Neural cell (in vitro differentiated cells): ENCODE results near the gene LAIR1. TPM values are rescaled to one million over a fixed set of nuclear protein-coding genes. Genes with fewer than 3 reads are reported as not detected.

ENCODE experiments used
- H2AFZ ChIP-seq: fragments of 200-600, 300-800 bp; sonication (generic), shearing (Covaris generic); 2 replicates; pipeline ENCODE4 v1.6.0; 2014; ENCODE audit warnings: low read depth, mild to moderate bottlenecking, antibody characterized with exemption, low read length, moderate library complexity
- H3F3A ChIP-seq: fragments of 200-600 bp; shearing (Covaris generic); 2 replicates; pipeline ENCODE4 v1.6.1; 2016; ENCODE audit warnings: mild to moderate bottlenecking, moderate library complexity, mixed read lengths, antibody characterized with exemption, low read length; ENCODE audit not compliant: insufficient read depth, poor library complexity, severe bottlenecking
- H3K27ac ChIP-seq: fragments of 200-600, 300-800 bp; sonication (generic), shearing (Covaris generic); 2 replicates; pipeline ENCODE4 v1.5.1; 2014; ENCODE audit warnings: mild to moderate bottlenecking, low read length, moderate library complexity
- H3K27me3 ChIP-seq: fragments of 300-800, 200-600 bp; sonication (generic), shearing (Covaris generic); 2 replicates; pipeline ENCODE4 v1.6.0; 2014; ENCODE audit warnings: mild to moderate bottlenecking, low read depth, low read length, moderate library complexity; ENCODE audit not compliant: insufficient read depth
- H3K36me3 ChIP-seq: fragments of 300-800, 200-600 bp; sonication (generic), shearing (Covaris generic); 2 replicates; pipeline ENCODE4 v1.5.1; 2014; ENCODE audit warnings: mild to moderate bottlenecking, antibody characterized with exemption, low read length, moderate library complexity; ENCODE audit not compliant: insufficient read depth
- H3K4me2 ChIP-seq: fragments of 300-800, 200-600 bp; sonication (generic), shearing (Covaris generic); 2 replicates; pipeline ENCODE4 v1.6.0; 2014; ENCODE audit warnings: mild to moderate bottlenecking, low read length
- H3K4me3 ChIP-seq: fragments of 300-800, 200-600 bp; sonication (generic), shearing (Covaris generic); 2 replicates; pipeline ENCODE4 v1.5.1; 2014; ENCODE audit warnings: mild to moderate bottlenecking, low read length, moderate library complexity
- H3K79me2 ChIP-seq: fragments of 200-600 bp; shearing (Covaris generic); replicated peaks from 2 replicates; pipeline ENCODE4 v1.6.0; 2014; ENCODE audit warnings: mild to moderate bottlenecking, low read length, moderate library complexity; ENCODE audit not compliant: insufficient read depth
- H3K9ac ChIP-seq: fragments of 300-800, 200-600 bp; sonication (generic), shearing (Covaris generic); 2 replicates; pipeline ENCODE4 v1.6.1; 2016; ENCODE audit warnings: mild to moderate bottlenecking, low read length, mixed read lengths
- H3K9me2 ChIP-seq: fragments of 200-600 bp; shearing (Covaris generic); 2 replicates; pipeline ENCODE4 v1.6.1; 2016; ENCODE audit warnings: mild to moderate bottlenecking, low read length, mixed read lengths; ENCODE audit not compliant: insufficient read depth
- H3K9me3 ChIP-seq: fragments of 200-600, 300-800 bp; sonication (generic), shearing (Covaris generic); 2 replicates; pipeline ENCODE4 v1.6.1; 2016; ENCODE audit warnings: mild to moderate bottlenecking, mixed run types, low read length, moderate library complexity, mixed read lengths
- H4K20me1 ChIP-seq: fragments of 200-600 bp; shearing (Covaris generic); 2 replicates; pipeline ENCODE4 v1.6.1; 2016; ENCODE audit warnings: mild to moderate bottlenecking, mixed run types; ENCODE audit not compliant: insufficient read depth
- EP300 ChIP-seq: fragments of 450-650 bp; conservative IDR thresholded peaks from 2 replicates; pipeline ENCODE4 v1.6.1; 2014; ENCODE audit warnings: antibody characterized with exemption, mild to moderate bottlenecking, moderate library complexity; ENCODE audit not compliant: poor library complexity, severe bottlenecking
- EZH2 ChIP-seq: fragments of 200-600, 300-800 bp; shearing (Covaris generic), sonication (generic); IDR thresholded peaks from 2 replicates; pipeline ENCODE4 v1.6.1; 2014; ENCODE audit warnings: antibody characterized with exemption, low read length, borderline replicate concordance, mild to moderate bottlenecking; ENCODE audit not compliant: insufficient read depth, poor library complexity, severe bottlenecking
- MXI1 ChIP-seq: fragments of 450-650 bp; conservative IDR thresholded peaks from 2 replicates; pipeline ENCODE4 v1.6.1; 2014; ENCODE audit warnings: antibody characterized with exemption, mild to moderate bottlenecking; ENCODE audit not compliant: poor library complexity, severe bottlenecking
- POLR2AphosphoS5 ChIP-seq: IDR thresholded peaks from 2 replicates; pipeline ENCODE4 v1.6.1; 2012
- RAD21 ChIP-seq: fragments of 450-650 bp; conservative IDR thresholded peaks from 2 replicates; pipeline ENCODE4 v1.6.1; 2014; ENCODE audit warnings: antibody characterized with exemption, mild to moderate bottlenecking, moderate library complexity
- SMC3 ChIP-seq: fragments of 450-650 bp; conservative IDR thresholded peaks from 2 replicates; pipeline ENCODE4 v1.6.1; 2014; ENCODE audit warnings: antibody characterized with exemption, mild to moderate bottlenecking, moderate library complexity; ENCODE audit not compliant: poor library complexity
- TAF1 ChIP-seq: IDR thresholded peaks from 2 replicates; pipeline ENCODE4 v1.6.1; 2012; ENCODE audit warnings: low read depth
- polyA plus RNA-seq: library from polyadenylated mRNA; depleted of rRNA; stranded (reverse); fragments of >200 nt; gene quantifications from 2 replicates; pipeline ENCODE4 v1.2.3, GENCODE V29; 2014
- TF ChIP-seq, protein P1 (sequence below): IDR thresholded peaks from 2 replicates; pipeline ENCODE4 v1.6.1; 2012; ENCODE audit warnings: borderline replicate concordance
- TF ChIP-seq, protein P2 (sequence below): fragments of 450-650 bp; IDR thresholded peaks from 2 replicates; pipeline ENCODE4 v1.5.1; 2014; ENCODE audit warnings: antibody characterized with exemption, mild to moderate bottlenecking, moderate library complexity; ENCODE audit not compliant: poor library complexity, severe bottlenecking

LAIR1 gene
- polyA plus RNA-seq, 1 donor from 2014 or later = not detected

- TF ChIP-seq, protein P1, sequence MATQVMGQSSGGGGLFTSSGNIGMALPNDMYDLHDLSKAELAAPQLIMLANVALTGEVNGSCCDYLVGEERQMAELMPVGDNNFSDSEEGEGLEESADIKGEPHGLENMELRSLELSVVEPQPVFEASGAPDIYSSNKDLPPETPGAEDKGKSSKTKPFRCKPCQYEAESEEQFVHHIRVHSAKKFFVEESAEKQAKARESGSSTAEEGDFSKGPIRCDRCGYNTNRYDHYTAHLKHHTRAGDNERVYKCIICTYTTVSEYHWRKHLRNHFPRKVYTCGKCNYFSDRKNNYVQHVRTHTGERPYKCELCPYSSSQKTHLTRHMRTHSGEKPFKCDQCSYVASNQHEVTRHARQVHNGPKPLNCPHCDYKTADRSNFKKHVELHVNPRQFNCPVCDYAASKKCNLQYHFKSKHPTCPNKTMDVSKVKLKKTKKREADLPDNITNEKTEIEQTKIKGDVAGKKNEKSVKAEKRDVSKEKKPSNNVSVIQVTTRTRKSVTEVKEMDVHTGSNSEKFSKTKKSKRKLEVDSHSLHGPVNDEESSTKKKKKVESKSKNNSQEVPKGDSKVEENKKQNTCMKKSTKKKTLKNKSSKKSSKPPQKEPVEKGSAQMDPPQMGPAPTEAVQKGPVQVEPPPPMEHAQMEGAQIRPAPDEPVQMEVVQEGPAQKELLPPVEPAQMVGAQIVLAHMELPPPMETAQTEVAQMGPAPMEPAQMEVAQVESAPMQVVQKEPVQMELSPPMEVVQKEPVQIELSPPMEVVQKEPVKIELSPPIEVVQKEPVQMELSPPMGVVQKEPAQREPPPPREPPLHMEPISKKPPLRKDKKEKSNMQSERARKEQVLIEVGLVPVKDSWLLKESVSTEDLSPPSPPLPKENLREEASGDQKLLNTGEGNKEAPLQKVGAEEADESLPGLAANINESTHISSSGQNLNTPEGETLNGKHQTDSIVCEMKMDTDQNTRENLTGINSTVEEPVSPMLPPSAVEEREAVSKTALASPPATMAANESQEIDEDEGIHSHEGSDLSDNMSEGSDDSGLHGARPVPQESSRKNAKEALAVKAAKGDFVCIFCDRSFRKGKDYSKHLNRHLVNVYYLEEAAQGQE = no peak
- TF ChIP-seq EP300 (no peak), EZH2 (no peak), RAD21 (no peak), POLR2AphosphoS5 (no peak), TAF1 (no peak), SMC3 (no peak), MXI1 (no peak)
- TF ChIP-seq, protein P2, sequence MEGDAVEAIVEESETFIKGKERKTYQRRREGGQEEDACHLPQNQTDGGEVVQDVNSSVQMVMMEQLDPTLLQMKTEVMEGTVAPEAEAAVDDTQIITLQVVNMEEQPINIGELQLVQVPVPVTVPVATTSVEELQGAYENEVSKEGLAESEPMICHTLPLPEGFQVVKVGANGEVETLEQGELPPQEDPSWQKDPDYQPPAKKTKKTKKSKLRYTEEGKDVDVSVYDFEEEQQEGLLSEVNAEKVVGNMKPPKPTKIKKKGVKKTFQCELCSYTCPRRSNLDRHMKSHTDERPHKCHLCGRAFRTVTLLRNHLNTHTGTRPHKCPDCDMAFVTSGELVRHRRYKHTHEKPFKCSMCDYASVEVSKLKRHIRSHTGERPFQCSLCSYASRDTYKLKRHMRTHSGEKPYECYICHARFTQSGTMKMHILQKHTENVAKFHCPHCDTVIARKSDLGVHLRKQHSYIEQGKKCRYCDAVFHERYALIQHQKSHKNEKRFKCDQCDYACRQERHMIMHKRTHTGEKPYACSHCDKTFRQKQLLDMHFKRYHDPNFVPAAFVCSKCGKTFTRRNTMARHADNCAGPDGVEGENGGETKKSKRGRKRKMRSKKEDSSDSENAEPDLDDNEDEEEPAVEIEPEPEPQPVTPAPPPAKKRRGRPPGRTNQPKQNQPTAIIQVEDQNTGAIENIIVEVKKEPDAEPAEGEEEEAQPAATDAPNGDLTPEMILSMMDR = no peak
- Histone ChIP-seq H3K4me2 (no peak overlapping the region), H3K27ac (no peak overlapping the region), H3K27me3 (no peaks in the 10 kb centered on the region), H3K79me2 (no peaks in the 10 kb centered on the region), H3K9me2 (no peaks in the 10 kb centered on the region), H3F3A (no peaks in the 10 kb centered on the region), H4K20me1 (no peaks in the 10 kb centered on the region), H3K9me3 (no peaks in the 10 kb centered on the region), H2AFZ (no peak overlapping the region), H3K36me3 (no peaks in the 10 kb centered on the region), H3K4me3 (no peak overlapping the region), H3K9ac (no peak overlapping the region)
Measured at GRCh38 chr19:54302257-54302656, 62.5 kb downstream of the LAIR1 start.

Other genes starting within 250 kb of the LAIR1 start
- gene TFPT, start 249.3 kb downstream of the LAIR1 start, polyA plus RNA-seq = 24.3 and 28.0 TPM in 2 replicates
- gene PRPF31, start 249.2 kb downstream of the LAIR1 start, polyA plus RNA-seq = 73.5 and 76.6 TPM in 2 replicates
- gene CNOT3, start 227.2 kb downstream of the LAIR1 start, polyA plus RNA-seq = 3.8 and 7.6 TPM in 2 replicates
- 14.0 and 17.0 TPM in 2 replicates for gene LENG1, start 205.2 kb downstream of the LAIR1 start, polyA plus RNA-seq
- gene TMC4, start 191.8 kb downstream of the LAIR1 start, polyA plus RNA-seq = 0.15 and 2.2 TPM in 2 replicates
- gene MBOAT7, start 175.4 kb downstream of the LAIR1 start, polyA plus RNA-seq = 19.0 and 25.1 TPM in 2 replicates
- 113 and 130 TPM in 2 replicates for gene TSEN34, start 173.6 kb downstream of the LAIR1 start, polyA plus RNA-seq
- 1,693 and 1,965 TPM in 2 replicates for gene RPS9, start 164.1 kb downstream of the LAIR1 start, polyA plus RNA-seq
- gene LILRB3, start 141.9 kb downstream of the LAIR1 start, polyA plus RNA-seq = not detected in 2 replicates
- not detected in 2 replicates for gene LILRA6, start 122.1 kb downstream of the LAIR1 start, polyA plus RNA-seq
- gene LILRB5, start 107.7 kb downstream of the LAIR1 start, polyA plus RNA-seq = not detected in 2 replicates
- not detected in 2 replicates for gene LILRB2, start 83.8 kb downstream of the LAIR1 start, polyA plus RNA-seq
- not detected in 2 replicates for gene LILRA5, start 51.8 kb downstream of the LAIR1 start, polyA plus RNA-seq
- not detected in 2 replicates for gene LILRA4, start 25.8 kb downstream of the LAIR1 start, polyA plus RNA-seq
- gene TTYH1, start 50.5 kb upstream of the LAIR1 start, polyA plus RNA-seq = 33.4 and 36.1 TPM in 2 replicates
- gene LENG8, start 84.3 kb upstream of the LAIR1 start, polyA plus RNA-seq = 24.2 and 50.8 TPM in 2 replicates
- 0.58 and 0.82 TPM in 2 replicates for gene LENG9, start 98.8 kb upstream of the LAIR1 start, polyA plus RNA-seq
- gene CDC42EP5, start 108.4 kb upstream of the LAIR1 start, polyA plus RNA-seq = not detected in 2 replicates
- gene LAIR2, start 137.9 kb upstream of the LAIR1 start, polyA plus RNA-seq = not detected in 2 replicates
- not detected in 2 replicates for gene LILRA2, start 208.9 kb upstream of the LAIR1 start, polyA plus RNA-seq
- not detected in 2 replicates for gene LILRA1, start 228.7 kb upstream of the LAIR1 start, polyA plus RNA-seq